Activated naive CD4-positive, alpha-beta T cell treated with anti-CD3 and anti-CD28 coated beads, Interleukin-2, amount 50 U/mL, for 24 hours (primary cell): Measurements from ENCODE around the gene ROBO3.

Experiments used
- H3K27ac Mint-ChIP-seq: one replicate; pipeline ENCODE4 v1.8.0; 2021; ENCODE audit warnings: mild to moderate bottlenecking, mixed read lengths
- H3K27me3 Mint-ChIP-seq: one replicate; pipeline ENCODE4 v1.8.0; 2021; ENCODE audit warnings: mixed read lengths
- H3K36me3 Mint-ChIP-seq: one replicate; pipeline ENCODE4 v1.8.0; 2021; ENCODE audit warnings: mixed read lengths
- H3K4me1 Mint-ChIP-seq: one replicate; pipeline ENCODE4 v1.8.0; 2021; ENCODE audit warnings: mixed read lengths
- H3K4me3 Mint-ChIP-seq: one replicate; pipeline ENCODE4 v1.8.0; 2021; ENCODE audit warnings: mild to moderate bottlenecking, mixed read lengths
- H3K9me3 Mint-ChIP-seq: one replicate; pipeline ENCODE4 v1.8.0; 2021; ENCODE audit warnings: mixed read lengths

Gene ROBO3

GRCh38 chr11:124890683-124891372 lies 25.6 kb downstream of the ROBO3 start:
- no peak overlapping the region for H3K27ac Mint-ChIP-seq

DNA sequence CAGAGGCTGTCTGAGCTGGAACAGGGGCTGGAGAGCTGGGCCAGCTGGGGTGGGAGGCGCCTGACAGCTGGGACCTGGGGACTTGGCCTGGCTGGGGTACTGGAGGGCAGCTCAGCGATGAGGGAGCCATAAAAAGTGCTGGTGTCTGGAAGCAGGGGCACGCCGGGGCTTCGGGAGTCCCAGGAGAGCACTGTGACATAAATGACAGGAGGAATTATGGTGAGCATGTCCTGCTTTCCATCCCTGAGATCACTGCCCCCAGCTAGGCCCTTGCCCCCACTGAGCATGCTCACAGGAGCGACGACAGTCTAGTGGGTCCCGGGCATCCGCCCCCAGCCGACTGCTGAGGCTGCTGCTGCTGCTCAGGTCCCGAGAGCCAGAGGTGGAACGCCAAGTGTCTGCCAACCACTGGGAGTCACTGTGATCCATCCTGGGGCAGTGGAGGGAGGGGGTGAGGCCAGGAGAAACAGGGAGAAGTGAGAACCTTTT lies 26.2 kb downstream of the ROBO3 start:
- H3K9me3 Mint-ChIP-seq: no peaks in the 10 kb centered on the region
- H3K27ac Mint-ChIP-seq: no peak overlapping the region

More at GRCh38 chr11:124890683-124891372, 25.6 kb downstream of the ROBO3 start:
- H3K4me1 Mint-ChIP-seq: no peaks in the 10 kb centered on the region
- peaks cover 1% of the 10 kb centered on the region for H3K27me3 Mint-ChIP-seq
- no peaks in the 10 kb centered on the region for H3K36me3 Mint-ChIP-seq
- no peaks in the 10 kb centered on the region for H3K9me3 Mint-ChIP-seq
- no peak overlapping the region for H3K4me3 Mint-ChIP-seq

DNA sequence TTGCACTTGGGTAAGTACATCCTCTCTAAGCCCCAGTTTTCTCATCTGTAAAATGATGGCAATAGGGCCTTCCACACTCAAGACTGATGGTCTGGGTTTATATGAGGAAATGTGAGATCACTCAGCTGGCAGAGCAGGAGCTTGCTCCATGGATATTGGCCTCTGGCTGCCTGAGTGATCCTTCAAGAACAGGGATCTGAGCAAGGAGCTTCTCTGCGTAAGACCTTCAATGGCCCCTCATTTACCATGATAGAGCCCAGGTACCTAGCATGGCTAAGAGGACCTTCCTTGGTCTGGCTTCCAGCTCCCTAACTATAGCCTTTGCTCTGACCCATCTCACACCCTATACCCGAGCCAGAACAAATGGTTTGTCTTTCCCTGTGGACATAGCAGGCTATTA lies 26.9 kb downstream of the ROBO3 start:
- H3K36me3 Mint-ChIP-seq: no peaks in the 10 kb centered on the region
- H3K27ac Mint-ChIP-seq: no peak overlapping the region
- peaks cover under 1% of the 10 kb centered on the region for H3K4me1 Mint-ChIP-seq
- no peaks in the 10 kb centered on the region for H3K9me3 Mint-ChIP-seq
- H3K27me3 Mint-ChIP-seq: no peaks in the 10 kb centered on the region
- no peak overlapping the region for H3K4me3 Mint-ChIP-seq

More for the DNA sequence above, 26.2 kb downstream of the ROBO3 start:
- no peaks in the 10 kb centered on the region for H3K36me3 Mint-ChIP-seq
- H3K27me3 Mint-ChIP-seq: peaks cover 1% of the 10 kb centered on the region
- no peaks in the 10 kb centered on the region for H3K4me1 Mint-ChIP-seq
- H3K4me3 Mint-ChIP-seq: no peak overlapping the region

- Mint-ChIP-seq H3K4me3 (no peak overlapping the region), H3K9me3 (no peaks in the 10 kb centered on the region), H3K27me3 (no peaks in the 10 kb centered on the region), H3K27ac (no peak overlapping the region), H3K4me1 (peaks cover 4% of the 10 kb centered on the region), H3K36me3 (no peaks in the 10 kb centered on the region)
Measured at GRCh38 chr11:124892750-124893454, 27.7 kb downstream of the ROBO3 start.

GRCh38 chr11:124893781-124894401 lies 28.7 kb downstream of the ROBO3 start:
- Mint-ChIP-seq H3K27me3 (no peaks in the 10 kb centered on the region), H3K36me3 (no peaks in the 10 kb centered on the region), H3K4me1 (peaks cover 4% of the 10 kb centered on the region), H3K4me3 (no peak overlapping the region), H3K27ac (no peak overlapping the region), H3K9me3 (no peaks in the 10 kb centered on the region)

- Mint-ChIP-seq H3K27ac (no peak overlapping the region), H3K9me3 (no peaks in the 10 kb centered on the region), H3K36me3 (no peaks in the 10 kb centered on the region), H3K4me1 (peaks cover 4% of the 10 kb centered on the region), H3K4me3 (no peak overlapping the region), H3K27me3 (peaks cover 2% of the 10 kb centered on the region)
Measured at GRCh38 chr11:124894606-124895430, 29.6 kb downstream of the ROBO3 start.

DNA sequence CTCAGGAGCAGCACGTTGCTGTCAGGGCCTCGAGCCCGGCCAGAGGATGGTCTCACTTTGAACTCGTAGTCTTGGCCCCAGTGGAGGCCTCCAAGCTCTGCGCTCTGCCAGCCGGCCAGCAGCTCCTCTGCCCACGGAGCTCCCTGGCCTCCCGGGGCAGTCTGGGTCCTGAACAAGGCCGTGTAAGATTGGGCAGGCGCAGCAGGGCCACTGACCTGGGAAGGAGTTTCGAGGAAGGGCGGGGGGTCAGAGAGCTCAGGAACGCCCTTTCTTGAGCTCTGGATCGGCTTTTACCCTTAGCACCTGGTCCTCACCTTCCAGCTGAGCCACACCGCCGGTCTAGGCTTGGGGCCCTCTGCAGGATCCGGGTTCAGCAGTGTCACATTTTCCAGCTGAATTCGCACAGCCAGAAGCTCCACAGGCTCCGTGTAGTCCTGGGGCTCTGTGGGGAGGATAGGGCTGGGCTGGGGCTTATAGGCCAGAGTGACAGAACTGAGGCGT lies 30.3 kb downstream of the ROBO3 start:
- H3K36me3 Mint-ChIP-seq: no peaks in the 10 kb centered on the region
- no peaks in the 10 kb centered on the region for H3K9me3 Mint-ChIP-seq
- H3K4me1 Mint-ChIP-seq: peaks cover 4% of the 10 kb centered on the region
- peaks cover 3% of the 10 kb centered on the region for H3K27me3 Mint-ChIP-seq
- H3K27ac Mint-ChIP-seq: no peak overlapping the region
- no peak overlapping the region for H3K4me3 Mint-ChIP-seq

DNA sequence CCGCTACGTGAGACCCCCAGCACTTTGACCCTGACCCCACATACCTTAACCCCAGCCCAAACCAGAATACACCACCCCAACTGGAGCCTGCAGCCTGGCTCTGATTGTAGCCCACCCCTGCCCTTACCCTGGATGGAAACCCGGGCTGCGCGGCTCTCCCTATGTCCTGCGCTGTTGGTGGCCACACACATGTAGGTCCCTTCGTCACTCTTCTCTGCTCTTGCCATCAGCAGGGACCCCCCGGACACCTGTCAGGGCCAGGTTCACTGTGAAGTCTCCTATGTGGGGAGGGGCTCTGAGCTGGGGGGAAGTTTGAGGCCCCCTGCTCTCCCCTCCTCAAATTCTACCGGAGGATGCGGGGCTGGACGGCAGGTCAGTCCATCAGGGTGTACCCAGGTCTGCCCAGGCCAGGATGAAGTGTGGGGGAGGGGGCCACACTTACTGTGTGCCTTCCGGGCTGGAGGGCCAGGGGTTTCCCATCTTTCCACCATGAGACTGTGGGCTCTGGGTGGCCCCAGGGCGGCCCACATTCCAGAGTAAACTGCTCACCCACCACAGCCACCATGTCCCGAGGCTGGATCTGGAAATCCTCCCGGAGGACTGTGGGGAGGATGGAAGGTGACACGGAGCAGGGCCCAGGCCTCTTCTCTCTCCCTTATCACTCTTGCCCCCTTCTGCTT lies 31.0 kb downstream of the ROBO3 start:
- peaks cover 4% of the 10 kb centered on the region for H3K4me1 Mint-ChIP-seq
- no peak overlapping the region for H3K4me3 Mint-ChIP-seq
- no peaks in the 10 kb centered on the region for H3K9me3 Mint-ChIP-seq
- no peak overlapping the region for H3K27ac Mint-ChIP-seq
- no peaks in the 10 kb centered on the region for H3K36me3 Mint-ChIP-seq
- peaks cover 4% of the 10 kb centered on the region for H3K27me3 Mint-ChIP-seq

GRCh38 chr11:124896821-124897391 lies 31.7 kb downstream of the ROBO3 start:
- H3K27me3 Mint-ChIP-seq: peaks cover 4% of the 10 kb centered on the region
- H3K9me3 Mint-ChIP-seq: no peaks in the 10 kb centered on the region
- no peak overlapping the region for H3K4me3 Mint-ChIP-seq
- no peak overlapping the region for H3K27ac Mint-ChIP-seq
- no peaks in the 10 kb centered on the region for H3K36me3 Mint-ChIP-seq
- peaks cover 4% of the 10 kb centered on the region for H3K4me1 Mint-ChIP-seq

DNA sequence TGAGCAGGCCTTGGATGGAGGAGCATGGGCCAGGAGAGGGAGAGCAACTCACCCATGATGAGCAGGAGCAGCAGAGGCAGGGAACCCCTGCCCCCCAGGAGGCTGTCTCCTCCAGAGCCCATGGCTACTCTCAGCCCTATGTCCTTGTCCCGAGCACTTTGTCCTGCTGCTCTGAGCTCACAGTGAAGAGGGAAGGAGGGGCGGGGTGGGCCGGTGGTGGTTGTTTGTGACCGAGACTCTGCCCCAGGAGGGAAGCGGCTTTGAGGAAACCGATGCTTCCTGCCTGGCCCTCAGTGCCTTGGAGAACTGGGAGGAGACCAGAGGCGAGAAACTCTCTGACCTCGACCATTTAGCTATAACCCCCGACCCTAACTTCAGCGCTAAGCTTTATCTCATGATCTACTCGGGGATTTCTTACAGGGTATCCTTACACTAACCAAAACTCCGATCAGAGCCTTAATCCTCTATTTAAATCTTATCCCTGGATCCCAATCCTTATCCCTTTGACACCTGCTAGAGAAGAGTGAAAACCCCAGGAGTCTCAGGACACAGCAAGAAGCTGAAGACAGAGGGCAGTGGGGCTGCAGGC lies 32.5 kb downstream of the ROBO3 start, which contains the start of gene ROBO4:
ROBO4 (minus strand) TSS at position 192 of the 589 bp plus-strand sequence; CDS start at position 122, 70 bp downstream.
- Mint-ChIP-seq H3K27me3 (peaks cover 4% of the 10 kb centered on the region), H3K4me1 (peaks cover 4% of the 10 kb centered on the region), H3K4me3 (no peak within 1 kb of the TSS), H3K27ac (no peak within 1 kb of the TSS), H3K9me3 (no peaks in the 10 kb centered on the region), H3K36me3 (no peaks in the 10 kb centered on the region)

- Mint-ChIP-seq H3K27me3 (peaks cover 4% of the 10 kb centered on the region), H3K4me1 (peaks cover 4% of the 10 kb centered on the region), H3K27ac (no peak overlapping the region), H3K36me3 (no peaks in the 10 kb centered on the region), H3K4me3 (no peak overlapping the region), H3K9me3 (no peaks in the 10 kb centered on the region)
Measured at GRCh38 chr11:124898263-124898680, 33.0 kb downstream of the ROBO3 start.

DNA sequence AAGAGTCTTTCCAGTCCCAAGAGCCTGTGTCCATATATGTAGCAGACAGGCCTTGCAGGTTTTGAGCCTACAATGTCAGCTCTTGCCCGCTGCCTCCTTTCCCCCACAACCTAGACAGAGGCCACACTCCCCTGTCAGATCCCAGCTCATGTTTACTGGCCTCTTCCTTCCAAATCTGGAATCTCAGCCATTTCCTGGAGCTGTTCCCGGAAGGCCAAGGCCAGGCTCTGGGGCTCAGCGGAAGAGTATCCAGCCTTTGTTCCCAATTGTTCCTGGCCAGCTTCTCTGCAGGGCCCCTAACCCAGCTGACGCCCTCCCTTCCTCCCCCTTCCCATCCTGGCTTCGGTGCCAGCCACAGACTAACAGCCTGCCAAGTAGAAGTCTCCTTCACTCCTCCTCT lies 33.5 kb downstream of the ROBO3 start:
- Mint-ChIP-seq H3K27ac (no peak overlapping the region), H3K27me3 (peaks cover 4% of the 10 kb centered on the region)

DNA sequence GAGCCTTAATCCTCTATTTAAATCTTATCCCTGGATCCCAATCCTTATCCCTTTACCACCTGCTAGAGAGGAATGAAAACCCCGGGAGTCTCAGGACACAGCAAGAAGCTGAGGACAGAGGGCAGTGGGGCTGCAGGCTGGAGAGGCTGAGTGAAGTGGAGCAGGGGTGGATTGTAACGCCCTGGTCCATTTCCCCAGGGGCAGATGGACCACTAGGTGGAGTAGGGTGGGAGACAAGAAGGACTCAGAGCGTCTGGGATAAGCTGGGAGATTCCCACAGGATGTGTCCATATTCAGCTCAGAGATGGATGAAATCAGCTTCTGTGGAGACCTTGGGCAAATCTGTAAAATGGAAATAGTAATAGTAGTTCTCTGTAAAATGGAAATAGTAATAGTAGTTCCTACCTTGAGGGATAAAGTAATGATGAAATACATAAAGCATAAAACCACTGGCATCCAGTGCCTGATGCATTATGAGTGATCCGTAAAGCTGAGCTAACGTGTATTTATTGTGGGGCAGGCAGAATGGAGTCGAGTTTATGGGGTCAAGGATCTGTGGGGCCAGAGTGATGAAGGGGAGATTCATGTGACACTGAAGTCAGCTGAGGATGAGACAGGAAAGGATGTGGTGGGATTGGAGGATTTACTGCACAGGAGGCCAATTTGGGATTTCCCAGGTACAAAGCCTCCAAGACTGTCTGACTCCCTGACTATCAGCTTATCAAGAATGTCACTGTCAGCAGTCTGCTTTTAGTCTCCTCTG lies 34.3 kb downstream of the ROBO3 start:
- Mint-ChIP-seq H3K36me3 (no peaks in the 10 kb centered on the region), H3K4me1 (peaks cover 4% of the 10 kb centered on the region), H3K27ac (no peak overlapping the region), H3K9me3 (no peaks in the 10 kb centered on the region), H3K27me3 (peaks cover 4% of the 10 kb centered on the region), H3K4me3 (no peak overlapping the region)

More for the DNA sequence above, 33.5 kb downstream of the ROBO3 start:
- Mint-ChIP-seq H3K36me3 (no peaks in the 10 kb centered on the region), H3K4me1 (peaks cover 4% of the 10 kb centered on the region), H3K9me3 (no peaks in the 10 kb centered on the region), H3K4me3 (no peak overlapping the region)
